Amygdala (tissue), 56 donors: ENCODE data around the gene CRYGN.

ENCODE experiments used
- DNase-seq, 56 donors: peaks; one replicate each; lab custom pipeline; 2025; lab: John Stamatoyannopoulos, UW

The CRYGN gene

DNA sequence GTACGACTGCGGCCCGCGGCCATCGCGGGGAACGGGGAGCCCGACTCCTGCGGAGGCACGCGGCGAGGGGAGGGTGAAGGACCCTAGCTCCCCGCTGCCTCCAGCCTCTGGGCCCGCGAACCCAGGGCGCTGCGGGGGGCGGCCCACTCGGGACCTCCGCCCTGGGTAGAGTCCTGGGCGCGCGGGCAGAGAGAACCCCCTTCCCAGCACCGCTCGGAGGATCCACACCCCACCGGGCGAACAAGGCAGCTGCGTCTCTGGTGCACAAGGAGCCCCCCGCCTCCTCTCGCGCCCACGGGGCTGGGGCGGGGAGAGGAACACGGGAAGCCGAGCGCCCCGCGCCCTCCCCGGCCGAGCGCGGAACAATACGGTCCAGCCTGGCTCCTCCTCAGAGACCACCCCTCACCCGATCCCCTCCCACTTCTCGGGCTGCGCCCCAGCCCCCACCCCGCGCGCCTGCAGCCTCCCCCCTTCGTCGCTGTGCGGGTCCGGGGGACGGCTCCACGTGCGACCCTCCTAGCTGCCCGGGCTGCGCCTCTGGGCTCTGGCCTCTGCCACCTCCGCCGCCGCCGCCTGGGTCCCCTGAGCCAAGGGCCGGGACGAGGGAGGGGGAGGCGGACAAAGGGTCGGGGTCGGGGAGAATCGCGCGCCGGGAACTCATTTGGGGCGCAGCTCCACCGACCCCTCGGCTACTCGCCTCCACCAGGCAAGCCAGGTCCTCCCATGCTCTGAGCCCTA is 30.1 kb downstream of the CRYGN start, which contains the start of gene WDR86:
WDR86 (minus strand) TSS at position 372 of the 738 bp plus-strand sequence. CDS start 449 bp downstream, outside the sequence.
- no peak for DNase-seq

- DNase-seq = no peak
Measured at GRCh38 chr7:151408839-151409666, 30.9 kb downstream of the CRYGN start.

- DNase-seq = no peak
Measured at GRCh38 chr7:151408498-151408838, 31.5 kb downstream of the CRYGN start.

- no peak for DNase-seq
Measured at GRCh38 chr7:151406886-151407583, 32.9 kb downstream of the CRYGN start.

- DNase-seq = no peak
Measured at GRCh38 chr7:151406051-151406875, 33.7 kb downstream of the CRYGN start.

DNA sequence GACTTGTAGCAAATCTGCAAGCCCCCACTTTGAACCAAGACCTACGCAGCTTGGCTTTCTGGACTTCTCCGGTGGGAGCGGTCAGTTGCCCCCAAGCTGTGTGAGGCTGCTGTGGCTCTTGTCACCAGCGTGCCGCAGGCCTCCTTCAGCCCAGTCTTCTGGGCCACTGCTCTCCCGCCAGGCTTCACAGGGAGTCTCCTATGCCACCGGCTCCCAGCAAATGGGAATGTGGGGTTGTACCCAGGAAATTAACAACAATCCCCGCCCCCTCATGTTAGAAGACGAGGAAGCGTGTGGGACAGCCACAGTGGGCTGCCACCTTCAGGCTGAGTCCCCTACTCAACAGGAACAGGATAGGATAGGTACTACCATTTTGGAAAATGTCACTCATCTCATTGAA is 34.4 kb downstream of the CRYGN start:
- DNase-seq = no peak

GRCh38 chr7:151405056-151405455 is 34.9 kb downstream of the CRYGN start:
- no peak for DNase-seq

DNA sequence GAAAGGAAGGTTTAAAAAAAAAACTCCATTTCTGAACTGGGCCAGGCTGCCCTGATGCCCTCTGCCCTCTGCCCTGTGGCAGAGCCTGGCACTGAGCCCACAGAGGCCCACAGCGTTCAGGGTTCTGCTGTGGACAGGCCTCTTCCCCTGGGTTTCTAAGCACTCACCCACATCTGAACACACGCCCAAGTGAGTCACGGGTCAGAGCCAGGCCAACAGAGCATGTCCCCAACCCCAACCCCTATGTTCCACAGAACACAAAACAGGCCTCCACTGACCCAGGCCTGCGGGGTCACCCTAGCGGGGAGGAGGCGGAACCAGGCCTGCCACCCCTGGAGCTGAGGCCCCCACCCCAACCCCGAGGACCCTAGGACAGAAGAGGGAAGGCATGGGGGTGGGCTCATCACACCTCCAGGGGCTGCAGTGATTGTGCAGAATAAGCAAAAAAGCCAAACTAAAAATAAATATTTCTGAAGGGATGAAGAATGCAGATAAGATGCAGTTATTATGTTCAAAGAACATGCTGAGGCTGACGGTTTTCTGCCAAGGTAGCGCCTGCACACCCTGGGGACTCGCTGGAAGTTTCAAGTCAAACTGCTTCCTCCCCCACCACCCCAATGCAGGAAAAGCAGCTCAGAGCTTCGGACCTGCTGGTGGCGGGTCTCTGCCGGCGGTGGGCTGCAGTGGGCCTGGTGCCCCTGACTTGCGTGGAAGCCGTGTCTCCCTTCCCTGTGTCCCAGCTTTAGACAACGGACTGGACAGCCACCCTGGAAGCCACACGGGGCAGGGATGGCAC is 35.5 kb downstream of the CRYGN start:
- no peak for DNase-seq

GRCh38 chr7:151403764-151404163 is 36.2 kb downstream of the CRYGN start:
- no peak for DNase-seq

- no peak for DNase-seq
Measured at GRCh38 chr7:151402029-151402835, 37.7 kb downstream of the CRYGN start.

DNA sequence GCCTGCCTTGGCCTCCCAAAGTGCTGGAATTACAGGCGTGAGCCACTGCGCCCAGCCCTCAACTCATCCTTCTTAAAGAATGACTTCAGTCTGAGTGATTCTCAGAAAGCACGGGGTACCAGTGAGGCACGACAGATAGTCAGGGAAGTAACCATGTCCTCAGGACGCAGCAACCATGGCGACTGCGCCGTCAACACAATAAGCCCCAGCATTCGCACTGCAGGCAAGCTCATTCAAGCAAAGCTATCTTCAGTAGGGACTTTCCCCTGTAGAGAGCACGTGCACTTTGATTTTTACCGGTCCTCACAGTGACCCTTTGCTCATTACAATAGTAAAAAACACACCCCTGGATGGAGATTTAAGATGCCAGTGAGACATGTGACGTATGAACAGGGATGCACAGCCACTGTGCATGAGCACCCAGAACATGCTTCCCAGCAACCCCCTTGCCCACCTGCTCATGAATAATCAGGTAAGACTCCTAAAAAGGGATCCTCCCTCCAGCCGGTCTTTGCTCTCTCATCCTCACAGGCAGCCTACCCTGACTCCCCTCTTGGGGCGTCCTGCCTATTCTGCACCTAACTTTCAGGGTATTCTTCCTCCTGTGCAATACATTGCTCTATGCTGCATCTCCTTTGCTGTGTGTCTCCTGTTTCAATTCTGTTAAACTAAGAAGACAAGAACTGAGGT is 39.2 kb downstream of the CRYGN start:
- no peak for DNase-seq

DNA sequence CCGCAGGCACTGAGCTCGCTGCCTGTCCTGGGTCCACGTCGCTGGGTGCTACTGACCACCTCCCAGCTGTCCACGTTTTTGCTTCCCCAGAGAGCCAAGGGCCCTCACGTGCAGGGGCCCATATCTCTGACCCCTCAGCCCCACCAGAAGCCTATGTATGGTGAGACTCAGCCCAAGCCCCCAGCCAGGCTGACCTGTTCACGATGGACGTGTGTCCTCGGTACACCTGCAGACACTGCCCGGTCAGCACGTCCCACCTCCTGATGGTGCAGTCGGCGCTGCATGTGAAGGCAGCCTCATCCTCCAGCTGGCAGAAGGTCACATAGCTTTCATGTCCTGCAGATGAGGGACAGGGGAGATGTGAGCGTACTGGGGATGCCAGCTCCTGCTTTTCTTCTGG is 40.0 kb downstream of the CRYGN start:
- DNase-seq = no peak

- no peak for DNase-seq
Measured at GRCh38 chr7:151399305-151399601, 40.7 kb downstream of the CRYGN start.

GRCh38 chr7:151398446-151399304 is 41.3 kb downstream of the CRYGN start:
- no peak for DNase-seq

GRCh38 chr7:151397026-151397425 is 42.9 kb downstream of the CRYGN start:
- no peak for DNase-seq

DNA sequence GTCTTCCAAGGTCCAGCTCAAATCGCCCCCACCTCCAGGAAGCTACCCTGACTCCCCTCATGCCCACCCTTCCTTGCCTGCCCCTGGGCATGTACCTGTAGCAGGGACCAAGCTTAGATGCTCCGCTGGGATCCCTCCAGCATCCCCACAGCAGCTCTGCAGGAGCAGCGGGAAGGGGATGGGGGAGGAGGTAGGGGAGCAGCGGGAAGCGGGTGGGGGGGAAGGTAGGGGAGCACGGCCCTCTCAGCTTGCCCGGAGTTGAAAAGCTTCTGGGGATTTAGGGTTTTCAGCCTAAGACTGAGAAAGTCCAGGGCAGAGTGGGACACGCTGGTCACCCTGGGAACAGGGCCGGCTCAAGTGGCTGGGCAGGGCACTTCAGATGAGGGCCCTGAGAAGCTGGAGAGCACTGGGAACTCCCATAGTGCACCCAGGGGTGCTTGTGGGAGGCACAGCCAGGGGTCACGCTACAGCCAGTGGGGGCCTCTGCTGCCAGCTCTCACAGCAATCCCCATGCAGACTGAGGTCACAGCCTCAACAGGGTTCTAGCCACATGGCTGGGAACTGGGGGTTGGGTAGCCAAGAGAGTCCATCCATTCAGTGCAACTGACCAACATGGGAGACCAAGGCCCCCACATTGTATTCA is 43.5 kb downstream of the CRYGN start:
- DNase-seq = no peak

GRCh38 chr7:151395036-151395367 is 44.9 kb downstream of the CRYGN start:
- no peak for DNase-seq
